GM18526 (cell line): ENCODE results near the gene P3H4.

Source experiments
- POLR2A ChIP-seq: IDR thresholded peaks from 3 replicates; pipeline ENCODE4 v1.6.1; 2011; ENCODE audit not compliant: insufficient read length; ENCODE audit errors: extremely low read depth

Gene P3H4

DNA sequence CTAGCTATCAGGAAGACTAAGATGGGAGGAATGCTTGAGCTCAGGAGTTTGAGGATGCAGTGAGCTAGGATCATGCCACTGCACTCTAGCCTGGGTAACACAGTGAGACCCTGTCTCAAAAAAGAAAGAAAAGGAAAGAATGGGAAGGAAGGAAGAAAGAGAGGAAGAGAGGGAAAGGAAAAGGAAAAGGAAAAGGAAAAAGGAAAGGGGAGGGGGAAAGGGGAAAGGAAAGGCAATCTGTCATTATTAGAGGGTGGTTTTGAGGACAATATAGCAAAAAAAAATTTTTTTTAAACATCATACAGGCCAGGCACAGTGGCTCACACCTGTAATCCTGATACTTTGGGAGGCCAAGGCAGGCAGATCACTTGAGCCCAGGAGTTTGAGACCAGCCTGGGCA, 45.6 kb downstream of the P3H4 start:
- no peak for TF ChIP-seq POLR2A

DNA sequence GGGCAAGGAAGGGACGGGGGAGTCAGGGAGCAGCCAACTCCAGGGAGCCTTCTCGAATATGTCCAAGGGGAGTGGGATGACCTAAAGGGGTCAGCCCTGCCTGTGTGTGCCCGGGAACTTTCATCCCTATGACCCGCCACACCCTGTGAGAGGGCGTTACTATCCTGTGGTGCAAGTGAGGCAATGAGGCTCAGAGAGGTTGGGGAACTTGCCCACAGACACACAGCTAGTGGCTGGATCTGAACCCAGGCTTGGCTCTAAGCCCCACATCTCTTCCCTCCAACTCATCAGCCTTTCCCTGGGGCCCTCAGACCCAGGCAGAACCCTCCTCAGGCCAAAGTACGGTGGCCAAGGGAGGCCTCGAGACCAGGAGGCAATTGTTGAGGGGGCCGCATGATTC, 48.4 kb downstream of the P3H4 start:
- TF ChIP-seq POLR2A: no peak

DNA sequence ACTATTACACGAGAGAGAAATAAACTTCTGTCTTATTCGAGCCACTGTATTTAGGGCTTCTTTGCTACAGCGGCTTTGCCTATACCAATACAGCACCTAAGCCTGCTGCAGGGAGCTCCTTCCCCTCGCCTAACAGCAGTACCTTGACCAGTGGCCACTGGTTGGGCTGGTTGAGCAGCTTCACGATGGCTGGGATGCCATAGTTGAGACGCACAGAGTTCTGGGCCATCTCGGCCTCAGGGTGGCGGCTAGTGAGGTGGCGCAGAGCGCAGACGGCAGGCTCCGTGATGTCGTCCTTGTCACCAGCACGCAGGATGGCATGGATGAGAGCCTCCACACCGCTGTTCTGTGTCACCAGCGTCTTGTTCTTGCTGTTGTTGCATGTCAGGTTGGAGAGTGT, 48.9 kb downstream of the P3H4 start:
- TF ChIP-seq POLR2A: no peak

DNA sequence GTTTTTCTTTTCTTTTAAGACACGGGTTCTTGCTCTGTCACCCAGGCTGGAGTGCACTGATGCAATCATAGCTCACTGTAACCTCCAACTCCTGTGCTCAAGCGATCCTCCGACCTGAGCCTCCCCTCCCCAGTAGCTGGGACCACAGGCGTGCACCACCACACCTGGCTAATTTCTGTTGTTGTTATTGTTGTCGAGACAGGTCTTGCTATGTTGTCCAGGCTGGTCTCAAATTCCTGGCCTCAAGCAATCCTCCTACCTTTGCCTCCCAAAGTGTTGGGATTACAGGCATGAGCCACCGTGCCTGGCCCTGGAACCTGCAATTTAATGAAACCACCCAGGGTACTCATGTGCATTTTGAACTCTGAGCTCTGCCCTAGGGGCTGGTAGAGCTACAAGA, 49.4 kb downstream of the P3H4 start:
- TF ChIP-seq POLR2A: no peak

DNA sequence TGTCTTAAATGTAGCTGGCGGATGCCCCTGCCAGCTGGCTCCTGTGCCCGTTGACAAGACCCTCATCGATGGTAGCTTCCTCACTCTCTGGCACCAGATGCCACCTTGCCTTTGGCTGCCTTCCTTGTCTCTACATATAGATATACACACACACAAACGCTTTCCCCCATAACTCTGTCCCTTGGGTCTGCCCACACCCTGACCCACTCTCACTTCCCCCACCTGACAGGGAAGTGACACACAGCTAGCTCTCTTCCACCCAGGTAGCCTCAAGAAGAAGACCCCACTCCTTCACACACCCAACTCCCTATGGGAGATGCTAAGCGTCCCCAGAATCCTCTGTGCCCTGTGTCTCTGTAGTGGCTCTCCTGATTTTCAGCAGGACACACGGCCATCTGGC, 50.9 kb downstream of the P3H4 start:
- no peak for TF ChIP-seq POLR2A

DNA sequence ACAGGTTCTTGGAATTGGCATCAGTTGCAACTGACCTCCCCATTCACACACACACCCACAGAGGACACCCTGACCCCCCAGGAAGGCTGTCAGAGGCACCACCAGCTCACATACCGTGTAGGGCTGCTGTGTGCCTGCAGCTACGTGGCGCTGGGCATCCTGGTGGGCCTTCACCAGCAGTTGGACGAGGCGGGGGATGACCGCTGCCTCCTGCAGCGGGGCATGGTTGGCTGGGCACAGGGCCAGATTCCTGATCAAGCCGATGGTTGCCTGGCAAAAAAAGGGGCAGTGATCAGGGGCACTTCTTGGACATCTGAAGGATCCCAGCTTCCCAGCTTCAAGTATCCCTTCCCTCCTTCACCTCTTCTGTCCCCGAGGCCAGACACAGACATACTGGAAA, 53.1 kb downstream of the P3H4 start:
- TF ChIP-seq POLR2A: no peak

DNA sequence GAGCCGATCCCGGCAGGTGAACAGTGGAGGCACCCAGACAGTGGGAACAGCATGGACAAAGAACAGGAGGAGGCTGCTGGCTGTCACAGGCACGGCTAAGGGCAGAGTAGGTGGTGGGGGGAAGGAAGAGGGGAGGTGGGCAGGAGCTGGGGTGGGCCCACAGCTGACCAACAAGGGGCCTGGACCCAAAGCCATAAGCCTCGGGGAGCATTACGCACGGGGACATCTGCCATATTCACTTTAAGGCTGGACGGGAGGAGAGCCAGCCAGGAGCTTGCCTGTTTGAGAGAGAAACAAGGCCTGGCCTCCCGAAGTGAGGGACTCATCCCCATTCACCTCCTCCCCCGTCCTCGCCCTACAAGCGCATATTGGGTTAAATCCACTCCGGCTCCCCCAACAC, 57.7 kb downstream of the P3H4 start:
- no peak for TF ChIP-seq POLR2A
